Panc1 (cell line): ENCODE data around the gene COL5A2.

Experiments used
- SIN3A ChIP-seq: IDR thresholded peaks from 2 replicates; pipeline ENCODE4 v1.6.1; 2012; ENCODE audit warnings: low read depth, mild to moderate bottlenecking, low read length, moderate library complexity, borderline replicate concordance; ENCODE audit not compliant: insufficient read depth
- TF ChIP-seq, protein P1 (sequence below): fragments of 450-650 bp; IDR thresholded peaks from 2 replicates; pipeline ENCODE4 v1.5.1; 2017; ENCODE audit warnings: mild to moderate bottlenecking

DNA sequence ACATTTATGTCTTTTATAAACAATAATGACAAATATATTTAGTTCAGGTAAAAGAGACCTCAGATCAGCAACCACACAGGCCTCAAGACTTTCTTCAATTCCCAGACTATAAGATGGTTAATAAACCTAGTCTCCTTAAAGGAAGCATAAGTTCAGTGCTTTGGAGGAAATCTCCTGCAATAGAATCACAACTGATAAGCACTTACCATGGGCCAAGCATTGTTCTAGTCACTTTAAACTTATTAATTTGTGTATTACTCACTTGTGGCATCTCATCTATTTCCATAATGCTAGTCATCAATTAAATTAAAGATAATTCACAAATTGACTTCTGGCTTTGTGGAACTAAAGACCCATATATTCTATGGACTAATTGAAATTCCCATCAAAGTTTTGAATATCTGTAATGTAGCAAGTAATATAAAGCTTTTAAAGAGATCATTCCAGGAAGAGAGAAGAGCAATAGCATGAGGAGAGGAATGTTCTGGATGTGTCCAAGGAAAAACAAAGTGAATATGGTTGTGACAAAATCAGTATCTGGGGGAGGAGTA lies 163.2 kb downstream of the COL5A2 start:
- TF ChIP-seq, protein P1, sequence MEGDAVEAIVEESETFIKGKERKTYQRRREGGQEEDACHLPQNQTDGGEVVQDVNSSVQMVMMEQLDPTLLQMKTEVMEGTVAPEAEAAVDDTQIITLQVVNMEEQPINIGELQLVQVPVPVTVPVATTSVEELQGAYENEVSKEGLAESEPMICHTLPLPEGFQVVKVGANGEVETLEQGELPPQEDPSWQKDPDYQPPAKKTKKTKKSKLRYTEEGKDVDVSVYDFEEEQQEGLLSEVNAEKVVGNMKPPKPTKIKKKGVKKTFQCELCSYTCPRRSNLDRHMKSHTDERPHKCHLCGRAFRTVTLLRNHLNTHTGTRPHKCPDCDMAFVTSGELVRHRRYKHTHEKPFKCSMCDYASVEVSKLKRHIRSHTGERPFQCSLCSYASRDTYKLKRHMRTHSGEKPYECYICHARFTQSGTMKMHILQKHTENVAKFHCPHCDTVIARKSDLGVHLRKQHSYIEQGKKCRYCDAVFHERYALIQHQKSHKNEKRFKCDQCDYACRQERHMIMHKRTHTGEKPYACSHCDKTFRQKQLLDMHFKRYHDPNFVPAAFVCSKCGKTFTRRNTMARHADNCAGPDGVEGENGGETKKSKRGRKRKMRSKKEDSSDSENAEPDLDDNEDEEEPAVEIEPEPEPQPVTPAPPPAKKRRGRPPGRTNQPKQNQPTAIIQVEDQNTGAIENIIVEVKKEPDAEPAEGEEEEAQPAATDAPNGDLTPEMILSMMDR, result no peak
- TF ChIP-seq SIN3A, result no peak
